Hematopoietic multipotent progenitor cell treated with erythropoietin and hydrocortisone succinate and interleukin-3 and kit ligand, for 6 days (in vitro differentiated cells): Measurements from ENCODE around the gene HHAT.

ENCODE experiments used
- DNase-seq: peaks from one replicate; pipeline ENCODE4 v3.0.0-alpha.2; 2015

The HHAT gene

GRCh38 chr1:210446479-210446878 is 117.8 kb downstream of the HHAT start:
- no peak for DNase-seq

DNA sequence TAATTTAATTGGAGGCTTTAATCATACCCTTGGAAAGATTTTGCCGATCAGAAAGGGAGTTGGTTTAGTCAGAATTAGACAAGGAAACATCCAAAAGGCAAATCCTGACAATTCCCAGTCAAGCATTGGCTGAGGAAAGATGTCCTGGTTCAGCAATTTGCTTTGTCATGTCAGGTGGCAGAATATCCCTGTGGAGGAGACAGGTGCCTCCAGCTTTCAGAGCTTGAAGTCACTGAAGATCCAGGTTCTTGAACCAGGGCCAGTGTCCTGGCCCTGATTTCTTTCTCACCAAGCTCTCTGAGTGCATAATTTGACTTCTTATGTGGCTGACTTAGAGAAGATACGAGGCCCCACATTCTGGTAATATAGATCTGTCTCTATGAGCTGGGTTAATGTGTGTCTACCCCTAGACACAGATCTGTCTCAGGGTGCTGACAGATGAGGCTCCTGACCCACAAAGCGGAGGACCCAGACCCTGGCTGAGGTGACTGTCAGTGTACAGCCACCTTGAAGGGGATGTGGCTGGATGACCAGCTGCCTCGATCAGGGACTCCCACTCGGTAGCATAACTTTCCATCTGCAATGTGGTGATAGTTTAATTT is 118.9 kb downstream of the HHAT start:
- no peak for DNase-seq

DNA sequence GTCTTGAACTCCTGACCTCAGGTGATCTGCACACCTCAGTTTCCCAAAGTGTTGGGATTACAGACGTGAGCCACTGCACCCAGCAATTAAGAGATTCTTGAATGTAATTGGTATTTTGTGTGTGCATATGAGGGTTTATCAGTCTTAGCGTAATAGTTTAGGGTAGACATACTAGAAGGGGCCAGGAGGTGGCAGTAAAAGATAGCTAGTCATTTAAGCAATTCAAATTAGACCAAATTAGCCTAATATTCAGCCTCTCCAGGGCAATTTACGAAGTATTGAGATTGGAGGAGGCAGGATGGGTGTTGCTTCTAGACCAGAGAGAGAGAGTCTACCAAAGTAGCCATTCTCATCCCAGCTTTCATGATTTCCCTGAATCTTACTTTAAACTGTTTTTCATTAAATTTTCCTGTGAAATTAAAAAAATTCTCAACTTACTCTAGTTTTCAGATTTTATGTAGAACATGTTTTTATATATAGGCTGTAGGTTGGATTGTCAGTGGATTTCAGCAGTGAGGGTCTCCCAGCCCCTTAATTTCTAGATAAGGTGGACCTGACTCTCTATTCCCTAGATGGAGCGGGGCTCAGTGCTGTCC is 119.7 kb downstream of the HHAT start:
- DNase-seq = peak; percentile 81

DNA sequence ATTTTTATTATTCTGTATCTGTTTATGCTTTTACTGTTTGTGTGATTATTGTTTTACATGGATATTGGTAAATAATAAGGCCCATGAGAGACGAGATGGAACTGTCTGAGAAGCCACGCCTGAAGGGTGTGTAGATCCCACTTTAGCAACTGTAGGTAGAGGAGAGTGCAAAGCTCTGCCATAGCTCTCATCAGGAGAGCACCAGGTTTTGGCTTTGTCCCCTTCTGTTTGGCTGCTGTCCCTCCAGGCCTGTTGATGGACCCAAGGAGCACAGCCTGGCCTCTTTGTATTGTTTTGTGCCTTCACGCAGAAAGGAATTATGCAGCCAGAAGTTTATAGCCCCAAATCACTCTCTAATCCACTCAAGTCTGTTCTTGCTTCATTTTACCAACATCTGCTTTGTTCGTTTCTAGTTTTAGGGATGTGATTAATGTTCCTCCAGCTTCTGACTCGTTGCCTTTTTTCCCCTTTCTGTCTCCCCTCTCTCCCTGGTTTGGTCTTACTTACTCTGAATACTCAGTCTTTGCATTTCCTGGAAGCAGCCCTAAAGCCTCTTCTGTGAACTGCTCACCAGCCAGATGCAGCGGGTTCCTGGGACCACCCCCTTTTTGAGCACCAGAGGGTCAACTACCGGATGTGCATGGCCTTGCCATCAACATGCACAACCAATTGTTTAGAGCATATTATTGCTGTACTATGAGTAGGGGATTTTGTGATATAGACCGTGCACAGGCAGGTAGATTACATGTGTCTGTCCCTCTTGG is 127.3 kb downstream of the HHAT start:
- no peak for DNase-seq

DNA sequence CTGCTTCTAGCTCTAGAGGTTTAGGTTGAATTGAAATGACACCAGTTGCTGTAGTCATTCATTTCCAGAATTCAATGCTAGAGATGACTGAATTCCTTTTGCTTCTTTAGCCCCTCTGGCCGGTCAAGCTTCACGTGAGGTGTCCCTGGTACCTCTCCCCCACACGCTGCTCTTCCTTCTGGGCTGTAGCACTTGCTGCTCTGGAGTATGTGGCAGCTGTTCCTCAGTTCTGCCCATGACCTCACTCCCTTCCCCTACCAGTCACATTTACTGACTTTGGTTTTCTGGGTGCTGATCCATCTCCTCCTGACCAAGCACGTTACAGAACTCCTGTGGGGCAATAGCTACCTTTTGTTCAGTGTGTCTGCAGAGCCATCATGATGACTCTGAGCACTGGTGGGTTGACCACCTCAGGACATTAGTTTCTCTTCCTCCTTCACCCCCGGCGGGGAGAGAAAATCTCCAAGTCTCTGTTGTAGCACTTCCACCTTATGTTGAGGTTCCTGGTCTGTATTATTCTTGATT is 128.1 kb downstream of the HHAT start:
- DNase-seq = no peak

DNA sequence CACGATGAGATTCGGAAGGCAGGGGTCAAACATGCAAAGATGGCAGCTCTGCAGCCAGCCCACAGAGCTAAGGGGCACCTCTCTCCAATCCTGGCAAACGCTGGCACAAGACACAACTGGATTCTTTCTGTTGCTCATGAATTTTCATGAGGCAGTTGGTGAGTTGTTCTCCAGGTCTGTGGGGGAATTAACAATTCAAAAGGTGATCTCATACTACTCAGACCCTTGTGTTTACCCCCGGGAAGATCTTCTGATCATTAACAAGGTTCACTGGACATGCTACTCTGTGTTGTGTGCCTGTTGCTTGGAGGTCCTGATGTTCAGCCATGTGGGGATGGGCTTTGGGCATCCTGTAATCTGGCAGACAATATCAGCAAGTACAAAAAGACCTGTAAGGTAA is 128.9 kb downstream of the HHAT start:
- no peak for DNase-seq

GRCh38 chr1:210464519-210465039 is 135.9 kb downstream of the HHAT start:
- DNase-seq = no peak

DNA sequence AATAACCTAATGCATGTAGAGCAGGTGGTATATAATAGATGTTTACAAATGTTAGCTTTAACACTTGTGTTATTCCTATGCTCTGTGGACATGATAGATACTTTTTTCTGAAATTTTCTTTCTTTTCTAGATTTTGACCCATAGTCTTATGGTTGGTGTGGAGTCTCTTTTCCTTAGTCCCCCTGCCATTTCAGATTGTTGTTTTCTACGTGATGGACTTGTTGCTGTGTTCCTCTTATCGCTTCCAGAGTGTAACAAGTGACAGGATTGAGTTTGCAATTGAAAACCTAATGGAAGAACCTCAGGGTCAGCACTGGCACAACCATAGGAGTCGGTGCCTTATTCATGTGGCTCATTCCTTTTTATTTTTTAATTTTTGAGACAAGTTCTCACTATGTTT is 136.4 kb downstream of the HHAT start:
- no peak for DNase-seq

GRCh38 chr1:210467440-210468043 is 138.8 kb downstream of the HHAT start:
- DNase-seq = no peak

GRCh38 chr1:210469441-210469840 is 140.7 kb downstream of the HHAT start:
- no peak for DNase-seq

- DNase-seq = no peak
Observed at GRCh38 chr1:210475321-210475720, 146.6 kb downstream of the HHAT start.

- no peak for DNase-seq
Observed at GRCh38 chr1:210475806-210476205, 147.1 kb downstream of the HHAT start.

DNA sequence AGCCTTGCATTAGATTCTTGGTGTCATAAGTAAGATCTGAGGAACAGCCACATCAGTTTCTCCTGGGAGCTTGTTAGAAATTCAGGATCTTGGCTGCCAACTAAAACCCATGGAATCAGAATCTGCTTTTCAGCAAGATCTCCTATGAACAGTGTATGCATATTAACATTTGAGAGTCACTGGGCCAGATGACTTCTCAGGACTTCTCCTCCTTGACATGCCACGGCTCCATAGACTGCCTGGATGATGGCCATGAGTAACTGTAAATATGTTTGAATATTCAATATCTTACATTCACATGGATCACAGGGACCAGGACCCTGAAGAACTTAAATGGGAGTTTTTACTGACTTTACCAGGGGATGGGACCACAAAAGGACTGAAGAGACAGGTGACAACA is 148.0 kb downstream of the HHAT start:
- no peak for DNase-seq

DNA sequence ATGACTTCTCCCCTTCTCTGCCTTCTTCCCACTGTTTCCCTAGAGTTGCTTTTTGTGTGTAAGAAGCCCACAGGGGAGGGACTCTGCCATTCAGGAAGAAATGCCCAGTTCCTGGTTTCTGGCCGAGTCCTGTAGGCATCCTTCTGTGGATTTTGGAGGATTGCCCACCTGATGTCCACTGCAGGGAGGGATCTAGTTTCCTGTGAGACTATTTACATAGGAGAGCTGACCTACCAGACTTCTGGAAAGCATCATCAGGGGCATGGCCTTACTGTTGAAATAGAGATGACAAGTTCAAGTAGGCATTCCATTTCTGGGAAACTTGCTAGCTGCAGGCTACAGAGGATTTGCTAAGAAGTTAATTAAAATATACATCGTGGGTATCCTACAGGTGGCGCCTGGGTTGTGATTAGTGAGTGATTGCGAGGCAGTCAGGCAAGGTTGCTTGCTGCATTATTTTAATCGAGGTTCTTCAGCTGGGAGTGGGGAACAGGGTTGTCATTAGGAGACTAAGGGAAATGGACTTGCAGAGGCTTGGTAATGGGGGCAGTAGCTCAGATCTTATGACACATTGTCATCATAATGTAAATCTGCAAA is 148.7 kb downstream of the HHAT start:
- DNase-seq = peak; percentile 6

GRCh38 chr1:210478820-210479219 is 150.1 kb downstream of the HHAT start:
- no peak for DNase-seq

DNA sequence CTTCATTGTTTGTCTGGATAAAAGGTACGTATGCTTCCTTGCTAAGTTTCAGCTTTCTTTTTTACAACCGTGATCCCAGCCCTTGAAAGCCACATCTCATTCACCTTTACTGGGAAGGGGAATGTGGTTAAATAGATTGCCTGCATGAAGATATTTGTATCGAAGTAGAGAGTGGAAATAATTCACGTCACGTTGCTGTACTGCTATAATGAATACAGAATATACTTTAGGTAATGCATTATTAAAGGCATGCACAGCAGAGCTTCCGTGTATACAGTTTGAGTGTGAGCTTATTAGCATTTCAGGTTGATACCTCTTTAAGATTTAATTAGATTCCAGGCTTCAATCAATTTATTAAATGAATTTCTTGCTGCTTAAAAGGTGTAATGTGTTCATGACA is 153.8 kb downstream of the HHAT start:
- DNase-seq = no peak

- no peak for DNase-seq
Observed at GRCh38 chr1:210482945-210483617, 154.4 kb downstream of the HHAT start.

DNA sequence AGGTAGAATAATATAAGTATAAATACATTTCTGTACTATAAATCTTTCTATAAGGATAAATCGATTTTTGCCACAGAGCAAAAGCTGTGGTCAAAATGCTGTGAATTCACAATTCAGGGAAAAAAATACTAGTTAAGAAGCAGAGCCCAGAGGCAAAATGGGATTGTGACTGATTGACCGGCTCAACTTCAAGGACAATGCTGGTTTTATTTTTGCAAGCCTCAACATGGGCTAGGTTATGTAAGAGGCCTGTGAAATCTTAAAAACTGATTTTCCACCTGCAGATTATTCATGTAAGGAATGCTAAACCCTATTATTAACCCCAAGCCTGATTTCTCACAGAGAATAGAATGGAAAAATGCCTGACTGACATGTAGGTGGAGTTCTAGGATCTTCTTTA is 155.1 kb downstream of the HHAT start:
- no peak for DNase-seq

- no peak for DNase-seq
Observed at GRCh38 chr1:210487021-210487420, 158.3 kb downstream of the HHAT start.

GRCh38 chr1:210489491-210489890 is 160.8 kb downstream of the HHAT start:
- DNase-seq = no peak

DNA sequence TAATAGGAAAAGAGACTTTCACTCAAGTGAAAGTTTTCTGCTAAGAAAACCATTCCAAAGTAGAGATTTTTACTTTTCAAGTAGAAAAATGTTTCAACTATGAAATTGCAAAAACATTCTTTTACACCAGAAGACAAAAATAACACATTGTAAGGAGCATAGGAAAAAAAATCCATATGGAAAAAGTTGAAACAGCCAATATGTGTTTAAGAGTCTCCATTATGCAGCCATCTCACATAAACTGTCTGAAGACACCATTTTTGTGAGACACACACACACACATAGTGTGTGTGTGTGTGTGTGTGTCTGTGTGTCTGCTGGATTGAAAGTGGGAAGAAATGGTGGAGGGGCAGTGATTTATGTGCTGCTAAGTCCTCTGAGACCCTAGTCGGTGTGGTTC is 162.1 kb downstream of the HHAT start:
- no peak for DNase-seq

DNA sequence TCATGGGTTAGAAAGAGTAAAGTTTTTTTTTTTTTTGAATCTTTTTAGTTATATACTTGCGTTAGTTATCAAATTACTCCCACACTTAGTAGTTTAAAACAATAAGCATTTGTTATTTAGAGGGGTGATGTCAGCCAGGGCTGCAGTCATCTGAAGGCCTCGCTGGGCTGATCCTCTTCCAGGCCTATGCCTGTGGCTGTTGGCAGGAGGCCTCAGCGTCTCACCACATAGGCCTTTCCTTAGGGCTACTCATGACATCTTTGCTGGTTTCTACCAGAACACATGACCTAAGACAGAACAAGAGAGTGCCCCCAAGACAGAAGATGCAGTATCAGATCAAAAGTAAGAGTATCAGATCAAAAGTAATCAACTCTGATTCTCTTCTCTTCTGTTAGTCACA is 167.4 kb downstream of the HHAT start:
- no peak for DNase-seq

GRCh38 chr1:210499956-210500355 is 171.3 kb downstream of the HHAT start:
- DNase-seq = no peak
